HG03139 (cell line): ENCODE results near the gene MIAT.

Source experiments
- ATAC-seq: cut with Tn5 transposase; IDR thresholded peaks from one replicate; pipeline ENCODE4 v1.9.1; 2021; ENCODE audit not compliant: unreplicated experiment

Gene MIAT

DNA sequence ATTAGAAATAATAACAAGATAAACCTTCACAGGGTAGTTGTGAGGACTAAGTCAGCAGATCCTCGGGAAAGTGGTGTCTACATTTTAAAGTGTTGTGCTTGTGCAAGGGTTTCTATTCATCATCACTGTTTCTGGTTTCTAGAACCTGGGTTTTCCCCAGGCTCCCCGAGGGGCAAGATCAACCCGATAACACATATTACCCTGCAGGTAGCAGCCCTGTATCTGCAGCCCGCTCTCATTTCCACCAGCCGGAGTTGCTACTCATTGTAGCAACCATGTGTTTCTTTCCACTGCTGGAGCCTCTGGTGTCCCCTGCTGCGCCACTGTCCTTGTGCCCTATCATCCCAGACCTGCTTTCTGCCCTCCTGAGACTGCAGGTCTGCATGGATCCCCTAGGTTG is 67.0 kb downstream of the MIAT start:
- ATAC-seq, result no peak

GRCh38 chr22:26725012-26725676 is 67.8 kb downstream of the MIAT start:
- no peak for ATAC-seq
